IMR-90 (cell line): ENCODE results near the gene HOXA7. TPM values are rescaled to one million over a fixed set of nuclear protein-coding genes. Genes with fewer than 3 reads are reported as not detected.
A peak's percentile ranks its signal among the peaks of the same experiment; 100 is the strongest.

Experiments
- ATAC-seq: fragments of 200-7000 bp; cut with Tn5 transposase; 2 replicates; pipeline ENCODE4 v1.9.1; 2020; ENCODE audit warnings: low read depth, mild to moderate bottlenecking, moderate library complexity
- BruUV-seq: library from RNA; stranded (reverse); fragments of 400-500 nt; replicated peaks from 2 replicates; lab custom pipeline; 2021; lab: Mats Ljungman, UMichigan
- CTCF ChIA-PET: fragments of 300-600 bp; formaldehyde crosslinking; extraction: SDS; loops from one replicate; lab custom pipeline; 2021; ENCODE audit warnings: antibody characterized with exemption; lab: Yijun Ruan, JAX
- POLR2A ChIA-PET: fragments of 300-600 bp; sonication (Branson Sonifier 250); formaldehyde crosslinking; loops from one replicate; lab custom pipeline; 2022; ENCODE audit warnings: antibody characterized with exemption; ENCODE audit not compliant: unreplicated experiment; lab: Charles Lee
- DNase-seq: peaks from one replicate; pipeline ENCODE4 v3.0.0; 2013
- H2AFZ ChIP-seq: replicated peaks from 2 replicates; pipeline ENCODE3; 2013; ENCODE audit warnings: low read length, mild to moderate bottlenecking; ENCODE audit not compliant: poor library complexity
- H2AK5ac ChIP-seq: 2 replicates; pipeline ENCODE4 v1.6.1; 2013; ENCODE audit warnings: low read depth, low read length, inconsistent platforms
- H2AK9ac ChIP-seq: replicated peaks from 2 replicates; pipeline ENCODE3; 2013; ENCODE audit warnings: mild to moderate bottlenecking, low read depth, low read length, moderate library complexity; ENCODE audit not compliant: poor library complexity
- H2BK120ac ChIP-seq: 2 replicates; pipeline ENCODE4 v1.6.1; 2013; ENCODE audit warnings: low read depth, low read length, inconsistent platforms
- H2BK15ac ChIP-seq: 3 replicates; pipeline ENCODE4 v1.6.1; 2013; ENCODE audit warnings: low read depth, low read length, inconsistent platforms
- H2BK20ac ChIP-seq: 2 replicates; pipeline ENCODE4 v1.6.1; 2013; ENCODE audit warnings: low read depth, mild to moderate bottlenecking, inconsistent platforms, low read length, moderate library complexity
- H2BK5ac ChIP-seq: 2 replicates; pipeline ENCODE4 v1.6.1; 2013; ENCODE audit warnings: mild to moderate bottlenecking, low read depth, low read length, inconsistent platforms; ENCODE audit not compliant: poor library complexity, severe bottlenecking
- H3K14ac ChIP-seq: replicated peaks from 2 replicates; pipeline ENCODE4 v1.6.1; 2013; ENCODE audit warnings: low read depth, low read length, inconsistent platforms
- H3K18ac ChIP-seq: 2 replicates; pipeline ENCODE4 v1.6.1; 2013; ENCODE audit warnings: low read depth, low read length, control low read depth
- H3K23ac ChIP-seq: 2 replicates; pipeline ENCODE4 v1.6.1; 2013; ENCODE audit warnings: low read depth, low read length, inconsistent platforms
- H3K27ac ChIP-seq: 2 replicates; pipeline ENCODE4 v1.5.1; 2013; ENCODE audit warnings: mild to moderate bottlenecking, control low read depth, low read length; ENCODE audit not compliant: insufficient read depth
- H3K27me3 ChIP-seq: 2 replicates; pipeline ENCODE4 v1.6.1; 2013; ENCODE audit warnings: low read length; ENCODE audit not compliant: control insufficient read depth, insufficient read depth
- H3K36me3 ChIP-seq: 2 replicates; pipeline ENCODE4 v1.6.1; 2013; ENCODE audit warnings: low read length, mixed read lengths; ENCODE audit not compliant: control insufficient read depth, insufficient read depth
- H3K4ac ChIP-seq: 2 replicates; pipeline ENCODE4 v1.6.1; 2013; ENCODE audit warnings: low read depth, low read length, inconsistent platforms
- H3K4me1 ChIP-seq: 2 replicates; pipeline ENCODE4 v1.6.1; 2013; ENCODE audit warnings: low read length, mixed read lengths; ENCODE audit not compliant: control insufficient read depth, insufficient read depth
- H3K4me2 ChIP-seq: 2 replicates; pipeline ENCODE4 v1.6.1; 2013; ENCODE audit warnings: low read depth, mild to moderate bottlenecking, control low read depth, low read length, moderate library complexity
- H3K4me3 ChIP-seq: 2 replicates; pipeline ENCODE4 v1.5.1; 2013; ENCODE audit warnings: low read depth, mild to moderate bottlenecking, control low read depth, low read length, moderate library complexity; ENCODE audit not compliant: insufficient read depth
- H3K56ac ChIP-seq: 2 replicates; pipeline ENCODE4 v1.6.1; 2013; ENCODE audit warnings: low read length, inconsistent platforms; ENCODE audit not compliant: insufficient read depth; ENCODE audit errors: extremely low read depth
- H3K79me1 ChIP-seq, 2 experiments: 2 replicates each; pipeline ENCODE4 v1.6.1; 2013; ENCODE audit warnings: low read length in 2 of 2, inconsistent platforms in 1 of 2, low read depth in 1 of 2
- H3K9ac ChIP-seq: 2 replicates; pipeline ENCODE4 v1.6.1; 2013; ENCODE audit warnings: low read depth, low read length, control low read depth
- H3K9me1 ChIP-seq: 2 replicates; pipeline ENCODE4 v1.6.1; 2013; ENCODE audit warnings: low read length, inconsistent platforms; ENCODE audit not compliant: insufficient read depth
- H3K9me3 ChIP-seq: 2 replicates; pipeline ENCODE4 v1.6.1; 2013; ENCODE audit warnings: low read length; ENCODE audit not compliant: control insufficient read depth, insufficient read depth
- H4K20me1 ChIP-seq: 2 replicates; pipeline ENCODE4 v1.6.1; 2013; ENCODE audit warnings: low read length, inconsistent platforms; ENCODE audit not compliant: insufficient read depth
- H4K5ac ChIP-seq: 2 replicates; pipeline ENCODE4 v1.6.1; 2013; ENCODE audit warnings: mild to moderate bottlenecking, low read depth, low read length, control low read depth
- H4K8ac ChIP-seq, 2 experiments: 2 replicates each; pipeline ENCODE4 v1.6.1; 2013; ENCODE audit warnings: low read depth in 2 of 2, low read length in 2 of 2, control low read depth in 1 of 2, inconsistent platforms in 1 of 2
- H4K91ac ChIP-seq: 2 replicates; pipeline ENCODE4 v1.6.1; 2013; ENCODE audit warnings: low read depth, low read length, inconsistent platforms; ENCODE audit not compliant: insufficient read depth
- BHLHE40 ChIP-seq: fragments of 150-350 bp; IDR thresholded peaks from 2 replicates; pipeline ENCODE4 v1.6.1; 2016; ENCODE audit warnings: mild to moderate bottlenecking, low read depth, low read length
- CEBPB ChIP-seq: IDR thresholded peaks from 2 replicates; pipeline ENCODE4 v1.6.1; 2012; ENCODE audit warnings: low read depth, low read length, improper control_type of control experiment
- FOS ChIP-seq: fragments of 150-350 bp; IDR thresholded peaks from 2 replicates; pipeline ENCODE4 v1.6.1; 2016; ENCODE audit warnings: low read depth, low read length
- MAFK ChIP-seq: IDR thresholded peaks from 2 replicates; pipeline ENCODE4 v1.6.1; 2012; ENCODE audit warnings: low read depth, low read length, improper control_type of control experiment
- MAZ ChIP-seq: IDR thresholded peaks from 2 replicates; pipeline ENCODE4 v1.6.1; 2012; ENCODE audit warnings: low read depth, mild to moderate bottlenecking, low read length, improper control_type of control experiment, moderate library complexity, borderline replicate concordance
- MXI1 ChIP-seq: IDR thresholded peaks from 2 replicates; pipeline ENCODE4 v1.6.1; 2012; ENCODE audit warnings: low read depth, mild to moderate bottlenecking, low read length, moderate library complexity, borderline replicate concordance
- NFE2L2 ChIP-seq: fragments of 150-350 bp; IDR thresholded peaks from 2 replicates; pipeline ENCODE4 v1.6.1; 2016; ENCODE audit warnings: low read depth, mild to moderate bottlenecking, low read length
- POLR2A ChIP-seq: IDR thresholded peaks from 2 replicates; pipeline ENCODE4 v1.6.1; 2012; ENCODE audit warnings: mild to moderate bottlenecking, low read depth, low read length
- RAD21 ChIP-seq: IDR thresholded peaks from 2 replicates; pipeline ENCODE4 v1.6.1; 2012; ENCODE audit warnings: low read length, improper control_type of control experiment
- RCOR1 ChIP-seq: IDR thresholded peaks from 2 replicates; pipeline ENCODE4 v1.6.1; 2012; ENCODE audit warnings: mild to moderate bottlenecking, low read length, improper control_type of control experiment; ENCODE audit not compliant: insufficient replicate concordance
- RFX5 ChIP-seq: IDR thresholded peaks from 2 replicates; pipeline ENCODE4 v1.8.0; 2012; ENCODE audit warnings: low read depth, mild to moderate bottlenecking, low read length, moderate library complexity
- WGBS, 2 experiments: methylation state at CpG; one replicate each; pipeline versions ENCODE4 v1.1.5 to v1.1.7; 2013; ENCODE audit warnings: missing lambda C conversion rate in 2 of 2; ENCODE audit not compliant: insufficient read length in 1 of 2; ENCODE audit errors: extremely low coverage in 2 of 2; 5-methylcytosine and 5-hydroxymethylcytosine counted together
- dilution Hi-C: fragments of 300-500 bp; cut with HindIII; formaldehyde crosslinking; loops from one replicate; pipeline ENCODE4 v1.14.3; 2018; ENCODE audit warnings: low sequenced_read_pairs; ENCODE audit not compliant: unreplicated experiment
- in situ Hi-C: fragments of 300-500 bp; cut with MboI; formaldehyde crosslinking; loops from 3 replicates; pipeline ENCODE4 v1.14.3; 2019; ENCODE audit warnings: low sequenced_read_pairs, inconsistent platforms, mixed read lengths
- intact Hi-C: fragments of 100-400 bp; cut with micrococcal nuclease; formaldehyde crosslinking; loops from 2 replicates; pipeline ENCODE4 v1.10.0; 2022
- polyA plus RNA-seq, 3 experiments: library from polyadenylated mRNA; depleted of rRNA; stranded (reverse); fragments of >200 nt; gene quantifications; 2 replicates each; pipeline ENCODE4 v1.2.3, GENCODE V29; 2012; ENCODE audit warnings: low replicate concordance in 1 of 3
- total RNA-seq: library from RNA; depleted of rRNA; stranded (reverse); fragments of >200 nt; gene quantifications from 2 replicates; pipeline ENCODE4 v1.2.3, GENCODE V29; 2012
- TF ChIP-seq, protein P1 (sequence below): fragments of 150-350 bp; IDR thresholded peaks from 2 replicates; pipeline ENCODE4 v1.6.1; 2017; ENCODE audit warnings: mild to moderate bottlenecking, antibody characterized with exemption, low read length, low read depth
- TF ChIP-seq, protein P2 (sequence below): fragments of 150-350 bp; IDR thresholded peaks from 2 replicates; pipeline ENCODE4 v1.6.1; 2016; ENCODE audit warnings: low read depth, mild to moderate bottlenecking, low read length, moderate library complexity, borderline replicate concordance

HOXA7 gene
- total and polyA plus RNA-seq, 2 of the 4 experiments (the other 2 are of a cell fraction) = 0.18 to 1.7 TPM

DNA sequence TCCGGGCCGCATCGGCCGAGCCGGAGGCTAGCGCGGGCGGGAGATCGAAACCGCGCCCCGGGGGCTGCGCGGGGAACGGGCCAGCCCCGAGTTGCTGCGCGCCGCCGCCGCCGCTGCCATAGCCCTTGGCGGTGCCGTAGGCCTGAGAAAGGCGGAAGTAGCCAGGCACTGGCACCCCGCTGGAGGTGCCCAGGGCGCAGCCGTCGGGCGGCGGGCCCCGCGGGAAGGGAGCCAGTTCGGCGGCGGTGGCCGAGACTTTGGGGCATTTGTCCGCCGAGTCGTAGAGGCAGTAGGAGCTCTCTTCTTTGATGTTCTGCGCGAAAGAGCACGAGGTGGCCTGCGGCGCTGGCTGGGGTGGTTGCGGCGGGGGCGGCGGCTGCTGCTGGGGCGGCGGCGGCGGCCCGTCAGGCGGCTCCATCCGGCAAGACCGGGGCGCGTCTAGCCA, 17.1 kb upstream of the HOXA7 start:
- in situ Hi-C loops = no loop called here

More for the DNA sequence above, 17.1 kb upstream of the HOXA7 start:
- ChIA-PET CTCF (no interaction called here), POLR2A (no interaction called here)
- Histone ChIP-seq H3K9me1 (no peaks in the 10 kb centered on the region), H3K9me3 (peaks cover 11% of the 10 kb centered on the region; the same call in 1 of the 2 replicates), H4K20me1 (peaks cover 19% of the 10 kb centered on the region; the same call in 1 of the 2 replicates), H3K4me3 (peak overlapping the region; percentile 38), H3K23ac (no peak overlapping the region; the same call in 1 of the 2 replicates), H3K4me2 (peak overlapping the region; percentile 46), H3K18ac (no peak overlapping the region), H3K4ac (no peak overlapping the region), H3K27me3 (peaks cover 90% of the 10 kb centered on the region), H4K91ac (no peak overlapping the region), H3K9ac (no peak overlapping the region), H3K79me1 (no peaks in the 10 kb centered on the region), H2BK20ac (no peak overlapping the region), H2BK15ac (no peak overlapping the region), H3K14ac (no peak overlapping the region), H3K27ac (no peak overlapping the region), H3K56ac (no peak overlapping the region), H2BK5ac (no peak overlapping the region), H3K36me3 (no peaks in the 10 kb centered on the region), H2BK120ac (no peak overlapping the region), H4K8ac (no peak overlapping the region), H2AFZ (peak overlapping the region; percentile 54), H2AK9ac (no peak overlapping the region), H3K4me1 (no peaks in the 10 kb centered on the region), H2AK5ac (no peak overlapping the region), H4K5ac (no peak overlapping the region)
- TF ChIP-seq POLR2A (no peak), RFX5 (no peak), MAZ (no peak), BHLHE40 (no peak), MXI1 (no peak), RAD21 (no peak), NFE2L2 (no peak), MAFK (no peak), RCOR1 (no peak), CEBPB (no peak), FOS (no peak)
- TF ChIP-seq, protein P1, sequence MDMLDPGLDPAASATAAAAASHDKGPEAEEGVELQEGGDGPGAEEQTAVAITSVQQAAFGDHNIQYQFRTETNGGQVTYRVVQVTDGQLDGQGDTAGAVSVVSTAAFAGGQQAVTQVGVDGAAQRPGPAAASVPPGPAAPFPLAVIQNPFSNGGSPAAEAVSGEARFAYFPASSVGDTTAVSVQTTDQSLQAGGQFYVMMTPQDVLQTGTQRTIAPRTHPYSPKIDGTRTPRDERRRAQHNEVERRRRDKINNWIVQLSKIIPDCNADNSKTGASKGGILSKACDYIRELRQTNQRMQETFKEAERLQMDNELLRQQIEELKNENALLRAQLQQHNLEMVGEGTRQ = no peak
- TF ChIP-seq, protein P2, sequence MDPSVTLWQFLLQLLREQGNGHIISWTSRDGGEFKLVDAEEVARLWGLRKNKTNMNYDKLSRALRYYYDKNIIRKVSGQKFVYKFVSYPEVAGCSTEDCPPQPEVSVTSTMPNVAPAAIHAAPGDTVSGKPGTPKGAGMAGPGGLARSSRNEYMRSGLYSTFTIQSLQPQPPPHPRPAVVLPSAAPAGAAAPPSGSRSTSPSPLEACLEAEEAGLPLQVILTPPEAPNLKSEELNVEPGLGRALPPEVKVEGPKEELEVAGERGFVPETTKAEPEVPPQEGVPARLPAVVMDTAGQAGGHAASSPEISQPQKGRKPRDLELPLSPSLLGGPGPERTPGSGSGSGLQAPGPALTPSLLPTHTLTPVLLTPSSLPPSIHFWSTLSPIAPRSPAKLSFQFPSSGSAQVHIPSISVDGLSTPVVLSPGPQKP = no peak
- no TSS peak for BruUV-seq
- intact Hi-C loops = no loop called here
- dilution Hi-C loops = no loop called here
- ATAC-seq = peak; percentile 54
- DNase-seq = no peak
- WGBS, 2 experiments = 2% methylated on average over 54 of the region's 59 CpGs; no CpG with 5 or more reads in 1 of the 2 experiments
